Ovary (tissue), 9 donors: ENCODE measurements around the gene TMEM123. TPM values are rescaled to one million over a fixed set of nuclear protein-coding genes. Genes with fewer than 3 reads are reported as not detected.

Experiments used
- DNase-seq, 5 donors: peaks; one replicate each; pipeline ENCODE4 v3.0.0-alpha.2; 2019 to 2020
- H3K27ac ChIP-seq, 2 donors: fragments of 200-600 bp; one replicate each; pipeline versions ENCODE4 v1.5.1 to v1.8.0; 2019 to 2022
- H3K27me3 ChIP-seq: fragments of 200-600 bp; one replicate; pipeline ENCODE4 v1.8.0; 2022
- H3K36me3 ChIP-seq: fragments of 200-600 bp; sonication (generic); one replicate; pipeline ENCODE4 v1.5.1; 2019
- H3K4me1 ChIP-seq: one replicate; pipeline ENCODE4 v1.8.1; 2013; ENCODE audit warnings: mild to moderate bottlenecking, moderate library complexity; ENCODE audit not compliant: insufficient read depth
- H3K4me3 ChIP-seq: fragments of 200-600 bp; sonication (generic); one replicate; pipeline ENCODE4 v1.5.1; 2017
- H3K9me3 ChIP-seq, 2 donors: fragments of 200-600 bp in 1 of 2; sonication (generic) in 1 of 2; one replicate each; pipeline versions ENCODE4 v1.5.1 to v1.8.1; 2013 to 2019; ENCODE audit warnings: mild to moderate bottlenecking in 1 of 2, moderate library complexity in 1 of 2
- EP300 ChIP-seq: sonication (generic); formaldehyde crosslinking; IDR thresholded peaks from one replicate; pipeline ENCODE4 v1.6.1; 2017; ENCODE audit warnings: antibody characterized with exemption
- POLR2A ChIP-seq: fragments of 450-650 bp; IDR thresholded peaks from one replicate; pipeline ENCODE4 v1.6.1; 2017; ENCODE audit warnings: antibody characterized with exemption, mild to moderate bottlenecking, moderate library complexity
- WGBS, 3 donors: extraction: QIAGEN DNeasy Blood & Tissue Kit in 1 of 3; methylation state at CpG; one replicate each; pipeline versions ENCODE4 v1.1.5 to v1.1.7; 2013 to 2017; 5-methylcytosine and 5-hydroxymethylcytosine counted together
- intact Hi-C, 4 donors: fragments of 100-400 bp; cut with DNase I; formaldehyde crosslinking; loops; one replicate each; pipeline versions ENCODE4 v1.11.0 to v1.15.1; 2022 to 2023
- polyA plus RNA-seq, 2 donors: library from polyadenylated mRNA; stranded (reverse); fragments of 200-250 nt in 1 of 2; fragments of 350-450 nt in 1 of 2; fragmentation: Illumina TruSeq in 1 of 2; extraction: RNeasy Lipid Tissue Mini Kit (QIAGEN cat#74804) in 1 of 2; gene quantifications; one replicate each; pipeline ENCODE4 v1.2.3, GENCODE V29; 2013 to 2014
- total RNA-seq, 7 donors: library from RNA; depleted of rRNA in 2 of 7; stranded (reverse); fragments of >200 nt in 2 of 7; fragmentation: NEBNext Ultra II Directional in 3 of 7; extraction: Animal tissue kit (Norgen Biotek cat#: 25700) in 3 of 7; gene quantifications; one replicate each; pipeline versions ENCODE4 v1.1.0 to v1.2.4, GENCODE V29; 2016 to 2023
- TF ChIP-seq, protein P1 (sequence below), 3 donors: fragments of 450-650 bp in 2 of 3; fragments of 200-600 bp in 1 of 3; IDR thresholded peaks; one replicate each; pipeline versions ENCODE4 v1.5.1 to v1.8.0; 2016 to 2022; ENCODE audit warnings: antibody characterized with exemption in 3 of 3, mild to moderate bottlenecking in 1 of 3
- donor health status: DM: no; HTN: no; CAD: no; lungs with moderate emphysema.
- donor health status: DM: no; HTN: no; CAD: no.
- donor health status: Bipolar disorder and iron deficiency.
- donor health status: DM: yes; HTN: yes; CAD: no.
- donor health status: DM: no; HTN: no; CAD: no.
- donor health status: DM: yes; HTN: yes; CAD: no.

The TMEM123 gene
- total and polyA plus RNA-seq, 9 donors, result 69.4 to 165 (median 124) TPM

DNA sequence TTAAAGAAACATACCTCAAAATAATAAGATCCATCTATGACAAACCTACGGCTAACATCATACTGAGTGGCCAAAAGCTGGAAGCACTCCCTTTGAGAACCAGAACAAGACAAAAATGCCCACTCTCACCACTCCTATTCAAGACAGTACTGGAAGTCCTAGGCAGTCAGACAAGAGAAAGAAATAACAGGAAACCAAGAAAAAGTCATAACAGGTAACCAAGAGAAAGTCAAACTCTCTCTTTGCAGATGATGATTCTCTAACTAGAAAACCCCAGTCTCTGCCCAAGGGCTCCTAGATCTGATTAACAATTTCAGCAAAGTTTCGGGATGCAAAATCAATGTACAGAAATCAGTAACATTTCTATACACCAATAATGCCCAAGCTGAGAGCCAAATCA is 35.6 kb downstream of the TMEM123 start:
- DNase-seq, result no peak
- WGBS, 3 donors, result 99 to 100% (median 99%) methylated on average over 2 of the region's 2 CpGs
- no peaks in the 10 kb centered on the region for H3K27me3 ChIP-seq
- H3K4me3 ChIP-seq, result no peak overlapping the region
- no peaks in the 10 kb centered on the region for H3K9me3 ChIP-seq
- intact Hi-C loops, result no loop called here
- no peak for TF ChIP-seq EP300
- TF ChIP-seq POLR2A, result no peak
- TF ChIP-seq, protein P1, sequence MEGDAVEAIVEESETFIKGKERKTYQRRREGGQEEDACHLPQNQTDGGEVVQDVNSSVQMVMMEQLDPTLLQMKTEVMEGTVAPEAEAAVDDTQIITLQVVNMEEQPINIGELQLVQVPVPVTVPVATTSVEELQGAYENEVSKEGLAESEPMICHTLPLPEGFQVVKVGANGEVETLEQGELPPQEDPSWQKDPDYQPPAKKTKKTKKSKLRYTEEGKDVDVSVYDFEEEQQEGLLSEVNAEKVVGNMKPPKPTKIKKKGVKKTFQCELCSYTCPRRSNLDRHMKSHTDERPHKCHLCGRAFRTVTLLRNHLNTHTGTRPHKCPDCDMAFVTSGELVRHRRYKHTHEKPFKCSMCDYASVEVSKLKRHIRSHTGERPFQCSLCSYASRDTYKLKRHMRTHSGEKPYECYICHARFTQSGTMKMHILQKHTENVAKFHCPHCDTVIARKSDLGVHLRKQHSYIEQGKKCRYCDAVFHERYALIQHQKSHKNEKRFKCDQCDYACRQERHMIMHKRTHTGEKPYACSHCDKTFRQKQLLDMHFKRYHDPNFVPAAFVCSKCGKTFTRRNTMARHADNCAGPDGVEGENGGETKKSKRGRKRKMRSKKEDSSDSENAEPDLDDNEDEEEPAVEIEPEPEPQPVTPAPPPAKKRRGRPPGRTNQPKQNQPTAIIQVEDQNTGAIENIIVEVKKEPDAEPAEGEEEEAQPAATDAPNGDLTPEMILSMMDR (IDR thresholded peaks at IDR 0.05), result no peak
- H3K27ac ChIP-seq, result no peak overlapping the region
- no peaks in the 10 kb centered on the region for H3K36me3 ChIP-seq
- H3K4me1 ChIP-seq, result no peaks in the 10 kb centered on the region

DNA sequence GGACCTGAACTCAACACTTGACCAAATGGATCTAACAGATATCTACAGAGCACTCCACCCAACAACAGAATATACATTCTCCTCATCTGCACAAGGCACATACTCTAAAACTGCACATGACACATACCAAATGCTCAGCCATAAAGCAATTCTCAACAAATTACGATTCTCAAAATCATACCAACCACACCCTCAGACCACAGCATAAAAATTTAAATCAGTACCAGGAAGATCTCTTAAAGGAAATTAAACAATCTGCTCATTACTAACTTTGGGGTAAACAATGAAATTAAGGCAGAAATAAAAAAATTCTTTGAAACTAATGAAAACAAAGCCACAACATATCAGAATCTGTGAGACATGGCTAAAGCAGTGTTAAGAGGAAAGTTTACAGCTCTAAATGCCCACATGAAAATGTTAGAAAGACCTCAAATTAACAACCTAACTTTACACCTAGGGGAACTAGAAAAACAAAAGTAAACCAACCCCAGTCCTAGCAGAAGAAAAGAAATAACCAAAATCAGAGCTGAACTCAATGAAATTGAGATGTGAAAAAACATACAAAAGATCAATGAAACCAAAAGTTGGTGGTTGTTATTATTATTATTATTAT is 37.2 kb downstream of the TMEM123 start:
- Histone ChIP-seq H3K4me3 (no peak overlapping the region), H3K27ac (no peak overlapping the region), H3K9me3 (no peaks in the 10 kb centered on the region), H3K27me3 (no peaks in the 10 kb centered on the region), H3K36me3 (no peaks in the 10 kb centered on the region), H3K4me1 (peaks cover 3% of the 10 kb centered on the region)
- intact Hi-C loops, result no loop called here
- DNase-seq, result no peak
- WGBS, 3 donors, result 76 to 95% (median 94%) methylated on average over 1 of the region's 1 CpG
- TF ChIP-seq POLR2A (no peak), EP300 (no peak)
- TF ChIP-seq, protein P1 (IDR thresholded peaks at IDR 0.05), result no peak

DNA sequence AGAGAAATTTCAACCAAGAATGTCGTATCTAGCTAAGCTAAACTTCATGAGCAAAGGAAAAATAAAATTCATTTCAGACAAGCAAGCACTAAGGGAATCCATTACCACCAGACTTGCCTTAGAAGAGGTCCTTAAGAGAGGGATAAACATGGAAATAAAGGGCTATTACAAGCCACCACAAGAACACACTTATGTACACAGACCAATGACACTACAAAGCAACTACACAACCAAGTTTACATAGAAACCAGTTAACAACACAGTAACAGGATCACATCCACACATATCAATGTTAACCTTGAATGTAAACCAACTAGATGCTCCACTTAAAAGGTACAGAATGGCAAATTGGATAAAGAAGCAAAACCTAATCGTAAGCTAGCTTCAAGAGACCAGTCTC is 38.0 kb downstream of the TMEM123 start:
- 97 to 99% (median 97%) methylated on average over 2 of the region's 2 CpGs for WGBS, 3 donors
- Histone ChIP-seq H3K36me3 (no peaks in the 10 kb centered on the region), H3K4me3 (no peak overlapping the region), H3K9me3 (no peaks in the 10 kb centered on the region), H3K4me1 (peaks cover 7% of the 10 kb centered on the region), H3K27me3 (no peaks in the 10 kb centered on the region), H3K27ac (no peak overlapping the region)
- intact Hi-C loops, result no loop called here
- TF ChIP-seq, protein P1 (IDR thresholded peaks at IDR 0.05), result no peak
- TF ChIP-seq EP300 (no peak), POLR2A (no peak)
- DNase-seq, result no peak

DNA sequence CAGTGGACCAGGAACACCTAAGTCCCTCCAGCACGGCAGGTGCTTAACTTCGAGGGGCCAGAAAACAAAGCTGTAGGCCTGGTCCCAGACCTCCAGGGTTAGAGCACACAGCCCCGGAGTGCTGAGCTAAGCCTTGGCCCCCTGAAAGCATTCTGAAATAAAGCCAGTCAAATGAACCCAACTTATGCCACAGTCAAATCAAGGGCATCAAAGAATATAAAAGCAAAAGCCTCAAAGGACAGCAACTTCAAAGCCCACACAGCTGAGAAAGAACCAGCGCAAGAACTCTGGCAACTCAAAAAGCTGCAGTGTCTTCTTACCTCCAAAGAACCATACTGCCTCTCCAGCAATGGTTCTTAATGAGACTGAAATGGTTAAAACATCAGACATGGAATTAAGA is 39.1 kb downstream of the TMEM123 start:
- Histone ChIP-seq H3K4me1 (peaks cover 10% of the 10 kb centered on the region), H3K27me3 (no peaks in the 10 kb centered on the region), H3K9me3 (no peaks in the 10 kb centered on the region), H3K36me3 (no peaks in the 10 kb centered on the region), H3K4me3 (no peak overlapping the region), H3K27ac (no peak overlapping the region)
- intact Hi-C loops, result no loop called here
- no peak for TF ChIP-seq POLR2A
- WGBS, 3 donors, result 96 to 98% (median 97%) methylated on average over 4 of the region's 4 CpGs
- no peak for DNase-seq

DNA sequence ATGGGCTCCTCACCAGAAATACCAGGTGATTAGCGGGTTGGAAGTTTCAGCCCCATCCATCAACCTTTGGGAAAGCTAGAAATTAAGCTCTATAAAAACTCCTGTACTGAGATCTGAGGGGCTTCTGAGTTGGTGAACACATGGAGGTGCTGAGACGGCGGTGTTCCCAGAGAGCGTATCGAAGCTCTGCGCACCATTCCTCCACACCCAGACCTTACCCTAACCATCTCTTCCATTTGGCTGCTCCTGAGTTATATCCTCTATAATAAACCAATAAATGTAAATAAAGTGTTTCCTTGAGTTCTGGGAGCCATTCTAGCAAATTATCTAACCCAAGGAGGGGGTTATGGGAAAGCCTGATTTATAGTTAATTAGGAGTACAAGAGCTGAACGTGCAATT is 41.4 kb downstream of the TMEM123 start:
- Histone ChIP-seq H3K27me3 (no peaks in the 10 kb centered on the region), H3K4me1 (peaks cover 11% of the 10 kb centered on the region), H3K36me3 (no peaks in the 10 kb centered on the region), H3K27ac (no peak overlapping the region), H3K4me3 (no peak overlapping the region), H3K9me3 (no peaks in the 10 kb centered on the region)
- intact Hi-C loops, result no loop called here
- WGBS, 3 donors, result 97 to 98% (median 97%) methylated on average over 7 of the region's 7 CpGs
- TF ChIP-seq POLR2A (no peak), EP300 (no peak)
- TF ChIP-seq, protein P1 (IDR thresholded peaks at IDR 0.05), result no peak
- DNase-seq, result no peak
